ENCODE measurements around the gene LRIT3. TPM values are rescaled to one million over a fixed set of nuclear protein-coding genes. Genes with fewer than 3 reads are reported as not detected.
"Not testable (repeated sequence)": the region's sequence is repeated elsewhere in the genome, so short reads cannot be mapped to it uniquely, and the experiment has no call there.

The LRIT3 gene
- total RNA-seq, 1 donor from 2014 or later, result 0.12 TPM

- no peak for DNase-seq
- H3K27ac Mint-ChIP-seq (ENCODE audit: unreplicated experiment), result no peak overlapping the region
- H3K4me3 Mint-ChIP-seq (ENCODE audit: unreplicated experiment), result no peak overlapping the region
- TF ChIP-seq CTCF (IDR thresholded peaks at IDR 0.05; ENCODE audit: partially characterized antibody, unreplicated experiment), result no peak
- H3K9me3 Mint-ChIP-seq (ENCODE audit: unreplicated experiment), result peaks cover 4% of the 10 kb centered on the region
- H3K27me3 Mint-ChIP-seq (ENCODE audit: unreplicated experiment), result no peaks in the 10 kb centered on the region
- H3K36me3 Mint-ChIP-seq (ENCODE audit: unreplicated experiment), result no peaks in the 10 kb centered on the region
- no peaks in the 10 kb centered on the region for H3K4me1 Mint-ChIP-seq (ENCODE audit: low read depth, unreplicated experiment)
Observed at GRCh38 chr4:109875106-109875505, 27.2 kb downstream of the LRIT3 start.

GRCh38 chr4:109875553-109875952, 27.6 kb downstream of the LRIT3 start:
- not testable (repeated sequence) for DNase-seq; H3K27ac Mint-ChIP-seq (ENCODE audit: unreplicated experiment); H3K27me3 Mint-ChIP-seq (ENCODE audit: unreplicated experiment); H3K4me1 Mint-ChIP-seq (ENCODE audit: low read depth, unreplicated experiment); H3K9me3 Mint-ChIP-seq (ENCODE audit: unreplicated experiment); H3K36me3 Mint-ChIP-seq (ENCODE audit: unreplicated experiment); H3K4me3 Mint-ChIP-seq (ENCODE audit: unreplicated experiment)

GRCh38 chr4:109876634-109877265, 28.8 kb downstream of the LRIT3 start:
- no peak for DNase-seq
- no peak overlapping the region for H3K27ac Mint-ChIP-seq (ENCODE audit: unreplicated experiment)
- no peaks in the 10 kb centered on the region for H3K27me3 Mint-ChIP-seq (ENCODE audit: unreplicated experiment)
- TF ChIP-seq CTCF (IDR thresholded peaks at IDR 0.05; ENCODE audit: partially characterized antibody, unreplicated experiment), result no peak
- no peak overlapping the region for H3K4me3 Mint-ChIP-seq (ENCODE audit: unreplicated experiment)
- no peaks in the 10 kb centered on the region for H3K4me1 Mint-ChIP-seq (ENCODE audit: low read depth, unreplicated experiment)
- peaks cover 4% of the 10 kb centered on the region for H3K9me3 Mint-ChIP-seq (ENCODE audit: unreplicated experiment)
- H3K36me3 Mint-ChIP-seq (ENCODE audit: unreplicated experiment), result no peaks in the 10 kb centered on the region

DNA sequence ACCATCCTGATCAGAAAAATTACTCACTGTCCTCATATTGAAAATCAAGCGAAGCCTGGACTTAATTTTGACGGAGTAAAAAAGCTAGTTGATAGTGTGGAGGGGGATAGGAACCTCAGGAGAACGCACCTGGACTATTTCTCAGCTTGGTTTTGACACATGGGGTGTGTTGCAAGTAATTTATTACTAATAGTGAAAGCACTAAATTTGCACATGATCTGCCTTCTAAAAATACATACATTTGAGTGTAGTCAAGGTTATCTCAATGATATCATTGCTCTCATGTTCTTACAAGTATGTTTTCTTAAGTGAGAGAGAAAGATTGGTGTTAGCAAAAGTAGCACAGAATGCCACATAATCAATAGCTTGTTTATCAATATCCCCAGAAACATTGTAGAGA, 29.5 kb downstream of the LRIT3 start:
- Mint-ChIP-seq H3K4me1 (ENCODE audit: low read depth, unreplicated experiment) (no peaks in the 10 kb centered on the region), H3K36me3 (ENCODE audit: unreplicated experiment) (no peaks in the 10 kb centered on the region), H3K9me3 (ENCODE audit: unreplicated experiment) (peaks cover 4% of the 10 kb centered on the region), H3K27ac (ENCODE audit: unreplicated experiment) (no peak overlapping the region), H3K4me3 (ENCODE audit: unreplicated experiment) (no peak overlapping the region), H3K27me3 (ENCODE audit: unreplicated experiment) (no peaks in the 10 kb centered on the region)
- TF ChIP-seq CTCF (IDR thresholded peaks at IDR 0.05; ENCODE audit: partially characterized antibody, unreplicated experiment), result no peak
- no peak for DNase-seq

GRCh38 chr4:109878355-109878754, 30.4 kb downstream of the LRIT3 start:
- peaks cover 2% of the 10 kb centered on the region for H3K9me3 Mint-ChIP-seq (ENCODE audit: unreplicated experiment)

More at GRCh38 chr4:109878355-109878754, 30.4 kb downstream of the LRIT3 start:
- Mint-ChIP-seq H3K36me3 (ENCODE audit: unreplicated experiment) (no peaks in the 10 kb centered on the region), H3K4me1 (ENCODE audit: low read depth, unreplicated experiment) (no peaks in the 10 kb centered on the region), H3K27me3 (ENCODE audit: unreplicated experiment) (no peaks in the 10 kb centered on the region), H3K4me3 (ENCODE audit: unreplicated experiment) (no peak overlapping the region), H3K27ac (ENCODE audit: unreplicated experiment) (no peak overlapping the region)
- TF ChIP-seq CTCF (IDR thresholded peaks at IDR 0.05; ENCODE audit: partially characterized antibody, unreplicated experiment), result no peak
- no peak for DNase-seq

All from glutamatergic neuron (in vitro differentiated cells).